ENCODE results near the gene CNTNAP3.
"Not testable (repeated sequence)": the region's sequence is repeated elsewhere in the genome, so short reads cannot be mapped to it uniquely, and the experiment has no call there.

The CNTNAP3 gene

GRCh38 chr9:39287980-39288379, at the start of gene CNTNAP3:
Gene CNTNAP3, minus strand, starts transcription at chr9:39288167. Its CDS starts 103 bp downstream, at chr9:39288064.
- not testable (repeated sequence) for H3K27ac ChIP-seq (ENCODE audit: low read depth, low read length); H3K9me3 ChIP-seq (ENCODE audit: control insufficient read depth, insufficient read depth, low read depth, low read length); H3K27me3 ChIP-seq (ENCODE audit: control insufficient read depth, insufficient read depth, low read length); H3K4me3 ChIP-seq (ENCODE audit: low read depth, low read length); H3K9ac ChIP-seq (ENCODE audit: low read length); H3K36me3 ChIP-seq (ENCODE audit: control insufficient read depth, insufficient read depth, low read length); H3K4me1 ChIP-seq (ENCODE audit: control insufficient read depth, insufficient read depth, low read length)

- H3K27me3 ChIP-seq (ENCODE audit: control insufficient read depth, insufficient read depth, low read length); H3K4me3 ChIP-seq (ENCODE audit: low read depth, low read length); H3K4me1 ChIP-seq (ENCODE audit: control insufficient read depth, insufficient read depth, low read length); H3K9me3 ChIP-seq (ENCODE audit: control insufficient read depth, insufficient read depth, low read depth, low read length); H3K36me3 ChIP-seq (ENCODE audit: control insufficient read depth, insufficient read depth, low read length); H3K9ac ChIP-seq (ENCODE audit: low read length); H3K27ac ChIP-seq (ENCODE audit: low read depth, low read length): not testable (repeated sequence)
Measured at GRCh38 chr9:39279995-39280394, 8.0 kb downstream of the CNTNAP3 start.

GRCh38 chr9:39242513-39242912, 45.5 kb downstream of the CNTNAP3 start:
- H3K27me3 ChIP-seq (ENCODE audit: control insufficient read depth, insufficient read depth, low read length); H3K27ac ChIP-seq (ENCODE audit: low read depth, low read length): not testable (repeated sequence)

GRCh38 chr9:39232130-39232991, 55.6 kb downstream of the CNTNAP3 start:
- H3K9me3 ChIP-seq (ENCODE audit: control insufficient read depth, insufficient read depth, low read depth, low read length); H3K27me3 ChIP-seq (ENCODE audit: control insufficient read depth, insufficient read depth, low read length); H3K9ac ChIP-seq (ENCODE audit: low read length); H3K4me3 ChIP-seq (ENCODE audit: low read depth, low read length); H3K4me1 ChIP-seq (ENCODE audit: control insufficient read depth, insufficient read depth, low read length); H3K36me3 ChIP-seq (ENCODE audit: control insufficient read depth, insufficient read depth, low read length); H3K27ac ChIP-seq (ENCODE audit: low read depth, low read length): not testable (repeated sequence)

More at GRCh38 chr9:39242513-39242912, 45.5 kb downstream of the CNTNAP3 start:
- H3K4me3 ChIP-seq (ENCODE audit: low read depth, low read length); H3K9ac ChIP-seq (ENCODE audit: low read length); H3K4me1 ChIP-seq (ENCODE audit: control insufficient read depth, insufficient read depth, low read length); H3K36me3 ChIP-seq (ENCODE audit: control insufficient read depth, insufficient read depth, low read length); H3K9me3 ChIP-seq (ENCODE audit: control insufficient read depth, insufficient read depth, low read depth, low read length): not testable (repeated sequence)

- not testable (repeated sequence) for H3K27me3 ChIP-seq (ENCODE audit: control insufficient read depth, insufficient read depth, low read length); H3K4me3 ChIP-seq (ENCODE audit: low read depth, low read length); H3K27ac ChIP-seq (ENCODE audit: low read depth, low read length); H3K4me1 ChIP-seq (ENCODE audit: control insufficient read depth, insufficient read depth, low read length); H3K9me3 ChIP-seq (ENCODE audit: control insufficient read depth, insufficient read depth, low read depth, low read length); H3K36me3 ChIP-seq (ENCODE audit: control insufficient read depth, insufficient read depth, low read length); H3K9ac ChIP-seq (ENCODE audit: low read length)
Measured at GRCh38 chr9:39215976-39216375, 72.0 kb downstream of the CNTNAP3 start.

GRCh38 chr9:39209773-39210172, 78.2 kb downstream of the CNTNAP3 start:
- not testable (repeated sequence) for H3K9me3 ChIP-seq (ENCODE audit: control insufficient read depth, insufficient read depth, low read depth, low read length); H3K27me3 ChIP-seq (ENCODE audit: control insufficient read depth, insufficient read depth, low read length); H3K27ac ChIP-seq (ENCODE audit: low read depth, low read length); H3K36me3 ChIP-seq (ENCODE audit: control insufficient read depth, insufficient read depth, low read length); H3K9ac ChIP-seq (ENCODE audit: low read length); H3K4me1 ChIP-seq (ENCODE audit: control insufficient read depth, insufficient read depth, low read length); H3K4me3 ChIP-seq (ENCODE audit: low read depth, low read length)

DNA sequence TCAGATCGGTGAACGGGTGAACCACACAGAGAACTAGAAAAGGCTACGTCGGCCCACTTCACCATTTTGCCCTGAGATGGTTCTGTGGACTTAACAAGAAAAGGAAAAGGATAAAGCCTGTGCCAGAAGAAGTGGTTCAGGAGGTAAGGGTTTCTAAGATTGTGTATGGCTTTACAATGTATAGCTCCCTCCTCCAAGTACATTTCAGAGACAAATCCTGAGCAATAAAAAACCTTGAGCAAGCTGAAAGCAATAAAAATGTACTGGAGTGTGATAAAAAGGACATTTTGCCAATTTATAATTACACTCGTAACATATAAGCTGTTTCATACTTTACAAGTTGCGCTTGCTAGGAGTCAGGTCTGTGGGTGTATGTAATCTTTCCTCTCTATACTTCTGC, 81.3 kb downstream of the CNTNAP3 start:
- not testable (repeated sequence) for H3K36me3 ChIP-seq (ENCODE audit: control insufficient read depth, insufficient read depth, low read length); H3K27me3 ChIP-seq (ENCODE audit: control insufficient read depth, insufficient read depth, low read length); H3K27ac ChIP-seq (ENCODE audit: low read depth, low read length); H3K4me3 ChIP-seq (ENCODE audit: low read depth, low read length); H3K4me1 ChIP-seq (ENCODE audit: control insufficient read depth, insufficient read depth, low read length); H3K9ac ChIP-seq (ENCODE audit: low read length); H3K9me3 ChIP-seq (ENCODE audit: control insufficient read depth, insufficient read depth, low read depth, low read length)

DNA sequence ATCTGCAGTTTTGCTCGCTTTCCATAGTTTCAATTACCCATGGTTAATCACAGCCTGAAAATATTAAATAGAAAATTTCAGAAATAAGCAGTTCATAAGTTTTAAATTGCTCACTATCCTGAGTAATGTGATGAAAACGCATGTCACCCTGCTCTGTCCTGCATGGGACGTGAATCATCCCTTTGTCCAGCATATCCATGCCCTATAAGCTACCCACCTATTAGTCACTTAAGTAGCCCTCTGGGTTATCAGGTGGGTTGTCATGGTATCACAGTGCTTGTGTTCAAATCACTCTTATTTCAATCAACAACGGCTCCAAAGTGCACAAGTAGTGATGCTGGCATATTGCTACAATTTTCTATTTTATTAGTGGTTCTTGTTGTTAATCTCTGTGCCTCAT, 82.1 kb downstream of the CNTNAP3 start:
- not testable (repeated sequence) for H3K4me1 ChIP-seq (ENCODE audit: control insufficient read depth, insufficient read depth, low read length); H3K36me3 ChIP-seq (ENCODE audit: control insufficient read depth, insufficient read depth, low read length); H3K4me3 ChIP-seq (ENCODE audit: low read depth, low read length); H3K27ac ChIP-seq (ENCODE audit: low read depth, low read length); H3K9ac ChIP-seq (ENCODE audit: low read length); H3K27me3 ChIP-seq (ENCODE audit: control insufficient read depth, insufficient read depth, low read length); H3K9me3 ChIP-seq (ENCODE audit: control insufficient read depth, insufficient read depth, low read depth, low read length)

GRCh38 chr9:39200412-39200811, 87.6 kb downstream of the CNTNAP3 start:
- not testable (repeated sequence) for H3K4me3 ChIP-seq (ENCODE audit: low read depth, low read length); H3K36me3 ChIP-seq (ENCODE audit: control insufficient read depth, insufficient read depth, low read length); H3K27ac ChIP-seq (ENCODE audit: low read depth, low read length); H3K4me1 ChIP-seq (ENCODE audit: control insufficient read depth, insufficient read depth, low read length); H3K27me3 ChIP-seq (ENCODE audit: control insufficient read depth, insufficient read depth, low read length); H3K9me3 ChIP-seq (ENCODE audit: control insufficient read depth, insufficient read depth, low read depth, low read length); H3K9ac ChIP-seq (ENCODE audit: low read length)

- not testable (repeated sequence) for H3K27ac ChIP-seq (ENCODE audit: low read depth, low read length); H3K9ac ChIP-seq (ENCODE audit: low read length); H3K4me3 ChIP-seq (ENCODE audit: low read depth, low read length); H3K36me3 ChIP-seq (ENCODE audit: control insufficient read depth, insufficient read depth, low read length); H3K4me1 ChIP-seq (ENCODE audit: control insufficient read depth, insufficient read depth, low read length); H3K9me3 ChIP-seq (ENCODE audit: control insufficient read depth, insufficient read depth, low read depth, low read length); H3K27me3 ChIP-seq (ENCODE audit: control insufficient read depth, insufficient read depth, low read length)
Measured at GRCh38 chr9:39198000-39198709, 89.8 kb downstream of the CNTNAP3 start.

- not testable (repeated sequence) for H3K9me3 ChIP-seq (ENCODE audit: control insufficient read depth, insufficient read depth, low read depth, low read length); H3K27ac ChIP-seq (ENCODE audit: low read depth, low read length); H3K9ac ChIP-seq (ENCODE audit: low read length); H3K36me3 ChIP-seq (ENCODE audit: control insufficient read depth, insufficient read depth, low read length); H3K27me3 ChIP-seq (ENCODE audit: control insufficient read depth, insufficient read depth, low read length); H3K4me3 ChIP-seq (ENCODE audit: low read depth, low read length); H3K4me1 ChIP-seq (ENCODE audit: control insufficient read depth, insufficient read depth, low read length)
Measured at GRCh38 chr9:39171370-39171769, 116.6 kb downstream of the CNTNAP3 start.

All from HUES6 (cell line).